GM21360 (cell line): ENCODE results near the gene HHIPL1.

ENCODE experiments used
- ATAC-seq: cut with Tn5 transposase; IDR thresholded peaks from one replicate; pipeline ENCODE4 v1.9.1; 2021; ENCODE audit warnings: mild to moderate bottlenecking, moderate library complexity; ENCODE audit not compliant: unreplicated experiment

The HHIPL1 gene

DNA sequence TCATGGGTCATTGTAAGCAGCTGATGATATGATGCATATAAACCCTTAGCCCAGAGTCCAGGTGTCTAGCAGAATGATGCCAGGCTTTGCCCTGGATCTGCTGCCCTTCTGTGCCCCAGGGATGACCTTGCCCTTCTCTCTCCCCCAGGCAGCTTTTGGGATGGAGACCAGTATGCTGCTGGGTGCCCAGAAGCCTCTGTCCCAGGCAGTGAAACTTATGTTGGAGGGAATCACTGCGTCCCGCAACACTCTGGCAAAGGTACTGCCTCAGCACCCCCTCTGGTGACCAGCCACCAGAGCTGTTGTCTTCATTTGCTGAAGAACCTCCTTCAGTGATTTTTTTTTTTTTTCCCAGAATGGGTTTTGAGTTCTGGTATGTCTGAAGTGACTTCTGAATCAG lies 62.5 kb downstream of the HHIPL1 start:
- ATAC-seq, result no peak

DNA sequence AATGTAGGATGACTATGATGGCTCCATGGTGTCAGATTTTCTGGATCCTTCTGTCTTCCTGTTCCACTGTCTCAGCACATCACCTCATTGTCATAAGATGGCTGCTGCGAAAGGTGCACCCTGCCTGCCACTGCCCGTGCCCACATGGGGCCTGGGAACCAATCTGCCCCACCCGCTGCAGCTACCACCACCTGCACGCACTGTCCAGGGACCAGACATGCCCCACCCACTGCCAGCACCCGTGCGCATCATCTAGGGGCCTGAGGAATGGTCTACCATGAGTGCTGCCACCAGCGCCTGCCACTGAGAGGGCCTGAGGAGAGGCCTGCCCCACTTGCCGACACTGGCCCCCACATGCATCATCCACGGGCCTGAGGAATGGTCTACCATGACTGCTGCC lies 63.0 kb downstream of the HHIPL1 start:
- no peak for ATAC-seq

- ATAC-seq, result no peak
Observed at GRCh38 chr14:99708449-99708848, 63.5 kb downstream of the HHIPL1 start.

- no peak for ATAC-seq
Observed at GRCh38 chr14:99713972-99714371, 69.0 kb downstream of the HHIPL1 start.

GRCh38 chr14:99715266-99716000 lies 70.5 kb downstream of the HHIPL1 start:
- no peak for ATAC-seq

- ATAC-seq, result no peak
Observed at GRCh38 chr14:99716091-99716849, 71.3 kb downstream of the HHIPL1 start.

GRCh38 chr14:99716850-99717681 lies 72.1 kb downstream of the HHIPL1 start:
- no peak for ATAC-seq

DNA sequence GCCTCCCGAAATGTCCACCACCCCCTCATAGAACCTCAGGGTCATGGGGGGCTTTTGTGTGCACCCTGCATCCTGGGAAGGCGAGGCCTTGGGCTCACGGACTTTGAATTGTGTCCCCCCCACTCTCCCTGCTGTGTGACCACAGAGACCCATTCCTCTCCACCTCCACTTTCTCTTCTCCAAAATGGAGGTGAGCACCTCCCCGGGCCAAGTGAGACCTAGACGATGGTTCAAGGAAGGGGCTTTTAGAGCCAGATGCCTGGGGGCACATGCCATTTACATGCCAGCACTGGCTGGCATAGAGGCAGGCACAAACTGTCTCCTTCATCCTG lies 72.7 kb downstream of the HHIPL1 start:
- no peak for ATAC-seq

DNA sequence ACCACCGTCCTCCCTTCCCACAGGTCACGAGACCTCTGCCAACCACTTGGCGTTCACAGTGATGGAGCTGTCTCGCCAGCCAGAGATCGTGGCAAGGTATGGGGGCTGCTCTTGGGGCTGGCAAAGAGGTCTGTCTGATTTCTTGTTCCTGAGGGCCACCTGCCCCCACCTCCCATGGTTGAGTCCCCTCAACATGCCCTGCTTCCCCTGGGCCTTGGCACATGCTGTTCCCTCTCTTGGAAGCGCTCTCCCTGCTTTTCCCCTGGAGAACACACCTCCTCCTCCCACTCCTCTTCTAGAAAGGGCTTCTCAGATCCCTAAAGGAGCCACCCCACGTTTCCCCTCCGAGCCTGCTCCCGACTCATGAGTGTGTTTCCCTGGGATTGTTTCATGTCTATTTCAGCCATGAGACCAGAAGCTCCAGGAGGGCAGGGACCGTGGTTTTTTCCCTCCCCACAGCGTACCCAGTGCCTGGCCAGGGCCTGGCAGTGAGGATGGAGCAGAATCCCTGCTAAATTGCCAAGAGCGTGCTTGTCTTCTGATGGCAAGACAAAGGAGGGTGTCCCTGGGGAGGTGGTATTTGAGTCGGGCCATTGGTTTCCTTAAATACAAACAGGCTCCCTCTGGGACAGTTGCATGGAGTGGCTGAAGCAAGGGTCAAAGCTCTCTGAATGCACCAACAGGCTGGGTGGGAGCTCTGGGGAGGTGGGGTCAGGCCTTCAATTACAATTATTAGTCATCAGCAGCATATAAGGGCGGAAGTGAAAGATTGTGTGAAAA lies 73.3 kb downstream of the HHIPL1 start:
- ATAC-seq, result peak; percentile 89

- ATAC-seq, result peak; percentile 58
Observed at GRCh38 chr14:99718811-99719192, 73.9 kb downstream of the HHIPL1 start.

GRCh38 chr14:99720941-99721791 lies 76.2 kb downstream of the HHIPL1 start:
- no peak for ATAC-seq

- no peak for ATAC-seq
Observed at GRCh38 chr14:99721792-99722516, 77.0 kb downstream of the HHIPL1 start.

GRCh38 chr14:99722741-99723140 lies 77.8 kb downstream of the HHIPL1 start:
- ATAC-seq, result no peak

GRCh38 chr14:99724196-99724891 lies 79.4 kb downstream of the HHIPL1 start:
- no peak for ATAC-seq

GRCh38 chr14:99724939-99725773 lies 80.2 kb downstream of the HHIPL1 start:
- ATAC-seq, result no peak

DNA sequence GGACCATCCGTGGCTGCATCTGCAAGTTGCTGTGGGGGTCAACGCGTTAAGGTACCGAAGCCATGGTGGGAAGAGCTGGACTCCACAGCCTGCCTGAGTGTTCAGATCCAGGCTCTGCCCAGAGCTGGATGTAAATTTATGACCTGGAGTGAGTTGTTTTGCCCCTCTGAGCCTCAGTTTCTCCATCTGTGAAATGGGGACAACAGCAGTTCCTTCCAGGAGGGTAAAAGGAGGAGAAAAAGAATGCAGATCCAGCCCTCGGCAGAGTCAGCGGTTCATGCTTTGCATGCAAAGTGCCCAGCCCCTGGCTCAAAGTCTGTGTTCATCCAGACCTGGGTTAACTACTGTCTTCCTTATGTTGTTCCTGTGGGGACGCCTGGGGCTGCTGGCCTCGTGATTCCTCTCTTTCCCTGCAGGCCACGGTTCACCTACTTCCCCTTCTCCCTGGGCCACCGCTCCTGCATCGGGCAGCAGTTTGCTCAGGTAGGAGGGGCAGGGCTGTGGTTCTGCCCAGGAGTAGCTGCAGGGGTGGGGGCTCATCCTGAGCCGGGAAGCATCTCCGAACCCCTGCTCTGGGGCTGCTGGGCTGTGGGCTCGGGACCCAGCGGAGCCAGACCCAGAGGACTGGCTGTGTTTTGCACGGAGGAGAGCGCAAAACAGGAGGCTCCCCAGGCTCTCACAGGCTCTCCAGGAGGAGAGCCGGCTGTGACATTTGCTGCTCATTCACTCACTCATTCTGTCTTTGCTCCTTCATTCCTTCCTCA lies 81.0 kb downstream of the HHIPL1 start:
- no peak for ATAC-seq

- ATAC-seq, result no peak
Observed at GRCh38 chr14:99726538-99727095, 81.7 kb downstream of the HHIPL1 start.
